GM12864 (cell line): Measurements from ENCODE around the gene GKN1.
A peak's percentile ranks its signal among the peaks of the same experiment; 100 is the strongest.

ENCODE experiments used
- DNase-seq: peaks from one replicate; pipeline ENCODE4 v3.0.0-alpha.2; 2011; ENCODE audit warnings: low read depth
- H3K4me3 ChIP-seq: 2 replicates; pipeline ENCODE4 v1.5.1; 2011; ENCODE audit warnings: mild to moderate bottlenecking, low read depth, low read length, control low read depth
- CTCF ChIP-seq: IDR thresholded peaks from 2 replicates; pipeline ENCODE4 v1.5.1; 2011; ENCODE audit warnings: low read depth, mild to moderate bottlenecking, moderate library complexity, low read length, control low read depth, inconsistent platforms; ENCODE audit errors: missing control alignments

Gene GKN1

GRCh38 chr2:69012310-69013141 is 38.1 kb downstream of the GKN1 start:
- peak; percentile 70 for TF ChIP-seq CTCF
- no peak overlapping the region for H3K4me3 ChIP-seq
- DNase-seq, result no peak

- no peak within 1 kb of the TSS for H3K4me3 ChIP-seq
- no peak for TF ChIP-seq CTCF
- DNase-seq, result no peak
Measured at GRCh38 chr2:69013142-69013839, 38.9 kb downstream of the GKN1 start, which contains the start of gene ANTXR1. ANTXR1 (plus strand) TSS chr2:69013179; CDS start chr2:69013500, 321 bp downstream.

GRCh38 chr2:69013840-69014821 is 39.7 kb downstream of the GKN1 start:
- no peak for TF ChIP-seq CTCF
- DNase-seq, result no peak
- H3K4me3 ChIP-seq, result no peak overlapping the region

- no peak overlapping the region for H3K4me3 ChIP-seq
- DNase-seq, result no peak
- no peak for TF ChIP-seq CTCF
Measured at GRCh38 chr2:69017080-69017479, 42.6 kb downstream of the GKN1 start.

GRCh38 chr2:69017835-69018234 is 43.4 kb downstream of the GKN1 start:
- DNase-seq, result no peak
- TF ChIP-seq CTCF, result no peak

GRCh38 chr2:69018678-69019095 is 44.3 kb downstream of the GKN1 start:
- TF ChIP-seq CTCF, result no peak

More at GRCh38 chr2:69017835-69018234, 43.4 kb downstream of the GKN1 start:
- no peak overlapping the region for H3K4me3 ChIP-seq

More at GRCh38 chr2:69018678-69019095, 44.3 kb downstream of the GKN1 start:
- H3K4me3 ChIP-seq, result no peak overlapping the region
- no peak for DNase-seq
